NCI-H2171 treated with DMSO at 0.1 percent for 48 hours (cell line): ENCODE data around the gene RPL31.
"Not testable (repeated sequence)": the region's sequence is repeated elsewhere in the genome, so short reads cannot be mapped to it uniquely, and the experiment has no call there.

Experiments used
- DNase-seq: peaks from one replicate; lab custom pipeline; 2025; lab: John Stamatoyannopoulos, UW

Gene RPL31

GRCh38 chr2:101026923-101027469 lies 24.9 kb downstream of the RPL31 start:
- no peak for DNase-seq

- DNase-seq: no peak
These were observed 25.8 kb downstream of the RPL31 start for GRCh38 chr2:101027852-101028251.

- DNase-seq: no peak
These were observed 28.9 kb downstream of the RPL31 start for GRCh38 chr2:101030866-101031554.

- DNase-seq: no peak
These were observed 30.1 kb downstream of the RPL31 start for GRCh38 chr2:101032084-101032776.

GRCh38 chr2:101036562-101036961 lies 34.5 kb downstream of the RPL31 start:
- peak; percentile 23 for DNase-seq

GRCh38 chr2:101037161-101037755 lies 35.2 kb downstream of the RPL31 start:
- no peak for DNase-seq

GRCh38 chr2:101038455-101039255 lies 36.6 kb downstream of the RPL31 start:
- DNase-seq: no peak

GRCh38 chr2:101040072-101040471 lies 38.0 kb downstream of the RPL31 start:
- no peak for DNase-seq

- no peak for DNase-seq
These were observed 38.7 kb downstream of the RPL31 start for GRCh38 chr2:101040761-101041160.

GRCh38 chr2:101041413-101041812 lies 39.3 kb downstream of the RPL31 start:
- DNase-seq: no peak

- no peak for DNase-seq
These were observed 43.2 kb downstream of the RPL31 start for GRCh38 chr2:101045330-101045729.

GRCh38 chr2:101047075-101047766 lies 45.1 kb downstream of the RPL31 start:
- DNase-seq: no peak

GRCh38 chr2:101047774-101048173 lies 45.7 kb downstream of the RPL31 start:
- DNase-seq: no peak

GRCh38 chr2:101048756-101049155 lies 46.7 kb downstream of the RPL31 start:
- no peak for DNase-seq

GRCh38 chr2:101050886-101051285 lies 48.8 kb downstream of the RPL31 start:
- DNase-seq: not testable (repeated sequence)

GRCh38 chr2:101052147-101052546 lies 50.1 kb downstream of the RPL31 start:
- no peak for DNase-seq

GRCh38 chr2:101053117-101053516 lies 51.0 kb downstream of the RPL31 start:
- no peak for DNase-seq
